HG03342 (cell line): ENCODE results near the gene ARHGEF25.
"Not testable (repeated sequence)": the region's sequence is repeated elsewhere in the genome, so short reads cannot be mapped to it uniquely, and the experiment has no call there.

Experiments
- ATAC-seq: cut with Tn5 transposase; IDR thresholded peaks from one replicate; pipeline ENCODE4 v1.9.1; 2021; ENCODE audit warnings: mild to moderate bottlenecking, moderate library complexity; ENCODE audit not compliant: unreplicated experiment

ARHGEF25 gene

DNA sequence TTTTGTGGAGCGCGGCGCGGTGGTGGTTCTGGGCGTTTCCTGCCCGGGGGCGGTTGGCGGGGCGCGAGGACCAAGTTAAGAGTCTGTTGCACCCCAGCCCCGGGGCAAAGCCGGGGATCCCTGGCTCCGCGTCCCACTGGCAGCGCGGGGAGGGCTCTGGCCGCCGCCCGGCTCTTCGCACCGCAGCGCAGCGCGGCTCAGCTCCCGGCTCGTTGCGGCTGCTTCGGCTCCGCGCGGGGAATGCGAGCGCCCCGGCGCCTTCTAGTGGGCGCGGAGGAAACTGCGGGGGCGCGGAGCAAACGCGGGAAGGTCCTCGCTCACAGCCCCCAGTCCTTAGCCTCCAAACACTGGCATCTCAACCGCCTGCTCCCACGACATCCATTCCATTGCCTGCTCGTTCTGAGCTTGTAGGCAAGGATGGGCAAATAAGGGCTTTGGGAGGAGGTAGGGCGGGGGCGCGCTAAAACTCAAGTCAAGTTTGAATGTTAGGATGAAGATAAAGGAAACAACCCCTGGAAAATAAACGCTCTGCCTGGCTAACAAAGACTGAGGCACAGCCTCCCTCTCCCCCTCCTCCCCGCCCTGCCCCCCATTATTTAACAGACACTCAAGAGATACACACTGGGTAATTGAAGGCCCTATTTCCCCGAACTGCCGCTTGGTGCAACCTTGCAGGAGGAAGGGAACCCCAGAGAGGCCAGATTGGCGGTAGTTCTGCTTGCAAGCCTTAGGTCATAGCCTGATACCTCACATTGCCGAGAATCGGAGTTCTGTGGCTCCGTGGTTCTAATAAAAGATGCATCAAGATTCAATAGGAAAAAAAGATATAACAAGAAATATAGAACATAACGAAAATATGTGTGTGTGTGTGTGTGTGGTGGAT, 22.0 kb downstream of the ARHGEF25 start, which contains the start of gene B4GALNT1:
B4GALNT1 (minus strand) TSS at position 244 of the 883 bp plus-strand sequence. CDS start 1,069 bp downstream, outside the sequence.
- ATAC-seq = peak; percentile 83

- ATAC-seq = not testable (repeated sequence)
Observed at GRCh38 chr12:57636731-57637130, 25.5 kb downstream of the ARHGEF25 start.

- no peak for ATAC-seq
Observed at GRCh38 chr12:57637364-57637763, 26.1 kb downstream of the ARHGEF25 start.

DNA sequence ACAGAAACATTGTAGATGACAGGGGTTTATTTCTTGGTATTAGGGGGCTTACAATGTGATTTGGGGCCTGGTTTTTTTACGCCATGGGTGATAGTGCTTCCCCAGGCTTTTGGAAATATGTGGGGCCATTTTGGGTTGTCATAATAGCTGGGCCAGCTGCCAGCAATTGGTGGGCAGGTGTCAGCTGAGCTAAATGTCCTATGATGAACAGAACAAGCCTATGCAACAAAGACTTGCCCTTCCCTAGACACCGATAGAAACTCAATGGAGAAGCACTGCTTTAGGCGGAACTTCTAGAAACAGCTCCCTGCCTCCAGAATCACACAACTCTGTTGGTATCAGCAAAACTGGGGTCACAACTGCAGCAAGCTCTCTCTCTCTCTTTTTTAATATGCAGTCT, 26.9 kb downstream of the ARHGEF25 start:
- no peak for ATAC-seq

DNA sequence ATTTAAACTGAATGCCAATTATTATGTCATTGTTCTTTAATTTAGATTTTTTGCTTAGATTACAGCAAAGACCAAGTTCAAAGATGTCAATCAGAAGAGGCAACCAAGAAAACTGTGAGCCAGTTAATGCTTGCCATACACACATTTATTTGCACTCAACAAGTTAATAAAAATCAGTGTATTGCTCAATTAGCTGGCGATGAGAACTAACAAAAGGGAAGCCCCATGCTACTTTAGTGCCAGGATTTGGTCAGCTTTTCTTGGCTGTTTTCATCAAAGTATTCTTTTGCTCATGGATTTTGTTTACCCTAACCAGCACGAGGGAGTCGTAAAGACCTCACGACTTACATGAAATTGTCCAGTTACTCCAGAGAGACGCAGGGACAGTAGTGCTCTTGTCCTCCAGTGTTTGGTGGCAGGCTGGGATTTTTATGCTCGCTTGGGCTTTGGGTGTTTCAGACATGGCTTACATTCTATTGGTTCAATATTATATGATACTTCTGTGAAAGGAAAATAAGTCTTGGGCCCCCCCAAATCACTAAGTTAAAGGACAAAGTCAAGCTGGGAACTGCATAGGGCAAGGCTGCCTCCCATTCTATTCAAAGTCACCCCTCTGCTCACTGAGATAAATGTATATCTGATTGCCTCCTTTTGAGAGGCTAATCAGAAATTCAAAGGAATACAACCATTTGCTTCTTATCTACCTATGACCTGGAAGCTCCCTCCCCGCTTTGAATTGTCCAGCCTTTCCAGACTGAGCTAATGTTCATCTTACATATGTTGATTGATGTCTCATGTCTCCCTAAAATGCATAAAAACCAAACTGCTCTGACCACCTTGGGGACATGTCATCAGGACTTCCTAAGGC, 29.2 kb downstream of the ARHGEF25 start:
- ATAC-seq = no peak

GRCh38 chr12:57641699-57642442, 30.6 kb downstream of the ARHGEF25 start:
- ATAC-seq = no peak

DNA sequence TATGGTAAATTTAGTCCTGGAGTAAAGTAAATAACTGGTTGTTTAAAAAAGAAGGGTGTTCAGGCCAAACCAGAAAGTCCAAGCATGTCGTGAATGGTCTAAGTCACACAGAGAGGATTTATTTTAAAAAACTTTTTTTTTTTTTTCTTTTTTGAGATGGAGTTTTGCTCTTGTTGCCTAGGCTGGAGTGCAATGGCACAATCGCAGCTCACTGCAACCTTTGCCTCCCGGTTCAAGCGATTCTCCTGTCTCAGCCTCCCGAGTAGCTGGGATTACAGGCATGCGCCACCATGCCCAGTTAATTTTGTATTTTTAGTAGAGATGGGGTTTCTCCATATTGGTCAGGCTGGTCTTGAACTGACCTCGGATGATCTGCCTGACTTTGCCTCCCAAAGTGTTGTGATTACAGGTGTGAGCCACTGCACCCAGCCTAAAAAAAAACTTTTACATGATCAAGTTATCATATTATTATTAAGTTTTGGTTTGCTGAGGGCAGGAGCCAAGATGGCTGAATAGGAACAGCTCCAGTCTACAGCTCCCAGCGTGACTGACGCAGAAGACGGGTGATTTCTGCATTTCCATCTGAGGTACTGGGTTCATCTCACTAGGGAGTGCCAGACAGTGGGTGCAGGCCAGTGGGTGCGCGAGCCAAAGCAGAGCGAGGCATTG, 34.9 kb downstream of the ARHGEF25 start:
- not testable (repeated sequence) for ATAC-seq

GRCh38 chr12:57646659-57647049, 35.4 kb downstream of the ARHGEF25 start:
- ATAC-seq = not testable (repeated sequence)

DNA sequence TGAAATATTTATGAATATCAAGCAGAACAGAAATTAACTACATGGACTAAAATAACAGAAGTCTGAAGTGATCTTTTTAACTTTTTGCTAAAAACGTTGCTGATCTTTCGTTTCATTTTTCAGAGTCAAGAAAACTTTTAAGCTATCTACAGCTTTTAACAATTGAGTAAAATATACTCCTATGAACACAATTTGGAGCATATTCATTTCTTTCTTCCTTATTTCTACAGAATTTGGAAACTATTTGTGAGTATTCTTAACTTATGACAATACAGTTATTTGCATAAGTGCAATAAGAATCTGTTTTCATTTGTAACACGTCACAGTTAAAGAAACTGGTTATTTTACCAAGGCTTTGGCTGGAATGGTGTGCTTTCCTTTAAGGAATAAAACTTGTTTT, 42.8 kb downstream of the ARHGEF25 start:
- no peak for ATAC-seq

GRCh38 chr12:57655541-57656240, 44.5 kb downstream of the ARHGEF25 start:
- no peak for ATAC-seq

- ATAC-seq = not testable (repeated sequence)
Observed at GRCh38 chr12:57656408-57656807, 45.2 kb downstream of the ARHGEF25 start.

- no peak for ATAC-seq
Observed at GRCh38 chr12:57657744-57658143, 46.5 kb downstream of the ARHGEF25 start.

- no peak for ATAC-seq
Observed at GRCh38 chr12:57658890-57659289, 47.7 kb downstream of the ARHGEF25 start.

DNA sequence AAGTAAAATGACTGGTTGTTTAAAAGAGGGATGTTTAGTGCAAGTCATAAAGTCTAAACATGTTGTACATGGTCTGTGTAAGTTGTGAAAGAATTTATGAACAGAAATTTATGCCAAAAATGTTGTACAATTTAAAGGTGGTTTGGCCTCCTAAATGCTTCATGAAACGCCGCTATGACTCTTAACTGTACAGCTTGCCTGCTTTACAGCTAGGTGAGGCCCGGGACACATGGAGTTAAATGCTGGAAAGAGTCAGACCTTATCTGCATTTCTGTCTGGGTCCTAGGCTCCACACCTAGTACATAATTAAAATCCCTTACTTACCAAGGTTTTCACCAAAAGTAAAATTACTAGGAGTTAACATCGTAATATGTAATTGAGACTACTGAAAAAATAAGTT, 50.1 kb downstream of the ARHGEF25 start:
- ATAC-seq = no peak

DNA sequence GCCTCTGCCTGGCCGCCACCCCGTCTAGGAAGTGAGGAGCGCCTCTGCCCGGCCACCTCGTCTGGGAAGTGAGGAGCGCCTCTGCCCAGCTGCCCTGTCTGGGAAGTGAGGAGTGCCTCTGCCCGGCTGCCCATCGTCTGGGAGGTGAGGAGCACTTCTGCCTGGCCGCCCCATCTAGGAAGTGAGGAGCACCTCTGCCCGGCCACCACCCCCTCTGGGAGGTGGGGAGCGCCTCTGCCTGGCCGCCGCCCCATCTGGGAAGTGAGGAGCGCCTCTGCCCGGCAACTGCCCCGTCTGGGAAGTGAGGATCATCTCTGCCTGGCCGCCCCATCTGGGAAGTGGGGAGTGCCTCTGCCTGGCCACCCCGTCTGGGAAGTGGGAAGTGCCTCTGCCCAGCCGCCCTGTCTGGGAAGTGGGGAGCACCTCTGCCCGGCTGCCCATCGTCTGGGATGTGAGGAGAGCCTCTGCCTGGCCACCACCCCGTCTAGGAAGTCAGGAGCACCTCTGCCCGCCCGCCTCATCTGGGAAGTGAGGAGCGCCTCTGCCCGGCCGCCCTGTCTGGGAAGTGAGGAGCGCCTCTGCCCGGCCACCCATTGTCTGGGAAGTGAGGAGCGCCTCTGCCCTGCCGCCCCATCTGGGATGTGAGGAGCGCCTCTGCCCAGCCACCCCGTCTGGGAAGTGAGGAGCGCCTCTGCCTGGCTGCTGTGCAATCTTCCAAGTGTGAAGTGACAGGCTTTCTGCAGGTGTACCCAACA, 54.0 kb downstream of the ARHGEF25 start:
- not testable (repeated sequence) for ATAC-seq
